Spleen (tissue), 7 donors: ENCODE measurements around the gene IL17B.

Experiments
- POLR2A ChIP-seq, 3 donors: fragments of 450-650 bp; IDR thresholded peaks; one replicate each; pipeline ENCODE4 v1.5.1; 2017; ENCODE audit warnings: antibody characterized with exemption in 3 of 3, mild to moderate bottlenecking in 1 of 3
- TF ChIP-seq, protein P1 (sequence below), 11 experiments: fragments of 200-600 bp in 7 of 11; fragments of 450-650 bp in 4 of 11; sonication (generic) in 4 of 11; IDR thresholded peaks in 8 of 11; conservative IDR thresholded peaks in 3 of 11; 1 replicate in 7 of 11; 2 replicates in 4 of 11; pipeline versions ENCODE4 v1.4.0 to v1.8.0; 2016 to 2021; ENCODE audit warnings: antibody characterized with exemption in 11 of 11, inconsistent platforms in 4 of 11, mild to moderate bottlenecking in 1 of 11
- donor health status: DM: no; HTN: no; CAD: no; lungs with moderate emphysema.
- donor health status: DM: no; HTN: no; CAD: no.
- donor health status: DM: no; HTN: no; CAD: no.

GRCh38 chr5:149386166-149386565 lies 7.1 kb upstream of the IL17B start:
- TF ChIP-seq, protein P1, sequence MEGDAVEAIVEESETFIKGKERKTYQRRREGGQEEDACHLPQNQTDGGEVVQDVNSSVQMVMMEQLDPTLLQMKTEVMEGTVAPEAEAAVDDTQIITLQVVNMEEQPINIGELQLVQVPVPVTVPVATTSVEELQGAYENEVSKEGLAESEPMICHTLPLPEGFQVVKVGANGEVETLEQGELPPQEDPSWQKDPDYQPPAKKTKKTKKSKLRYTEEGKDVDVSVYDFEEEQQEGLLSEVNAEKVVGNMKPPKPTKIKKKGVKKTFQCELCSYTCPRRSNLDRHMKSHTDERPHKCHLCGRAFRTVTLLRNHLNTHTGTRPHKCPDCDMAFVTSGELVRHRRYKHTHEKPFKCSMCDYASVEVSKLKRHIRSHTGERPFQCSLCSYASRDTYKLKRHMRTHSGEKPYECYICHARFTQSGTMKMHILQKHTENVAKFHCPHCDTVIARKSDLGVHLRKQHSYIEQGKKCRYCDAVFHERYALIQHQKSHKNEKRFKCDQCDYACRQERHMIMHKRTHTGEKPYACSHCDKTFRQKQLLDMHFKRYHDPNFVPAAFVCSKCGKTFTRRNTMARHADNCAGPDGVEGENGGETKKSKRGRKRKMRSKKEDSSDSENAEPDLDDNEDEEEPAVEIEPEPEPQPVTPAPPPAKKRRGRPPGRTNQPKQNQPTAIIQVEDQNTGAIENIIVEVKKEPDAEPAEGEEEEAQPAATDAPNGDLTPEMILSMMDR (IDR thresholded peaks at IDR 0.05 in 8 of 11, conservative IDR thresholded peaks at IDR 0.05 in 3 of 11), result no peak
- TF ChIP-seq POLR2A (IDR thresholded peaks at IDR 0.05), result no peak
